COLO829 (cell line): ENCODE measurements around the gene INTS15.
"Not testable (repeated sequence)": the region's sequence is repeated elsewhere in the genome, so short reads cannot be mapped to it uniquely, and the experiment has no call there.

Experiments
- DNase-seq: peaks from one replicate; pipeline ENCODE4 v3.0.0; 2012; ENCODE audit warnings: low spot score

Gene INTS15

GRCh38 chr7:6589829-6590644 lies at the start of gene INTS15:
TSS of gene INTS15 (plus strand) at chr7:6590021. CDS start at chr7:6590284, 263 bp downstream.
- DNase-seq = peak; percentile 81

- no peak for DNase-seq
Measured at GRCh38 chr7:6542368-6542767, 47.5 kb upstream of the INTS15 start.

- DNase-seq = no peak
Measured at GRCh38 chr7:6545398-6546126, 44.3 kb upstream of the INTS15 start.

DNA sequence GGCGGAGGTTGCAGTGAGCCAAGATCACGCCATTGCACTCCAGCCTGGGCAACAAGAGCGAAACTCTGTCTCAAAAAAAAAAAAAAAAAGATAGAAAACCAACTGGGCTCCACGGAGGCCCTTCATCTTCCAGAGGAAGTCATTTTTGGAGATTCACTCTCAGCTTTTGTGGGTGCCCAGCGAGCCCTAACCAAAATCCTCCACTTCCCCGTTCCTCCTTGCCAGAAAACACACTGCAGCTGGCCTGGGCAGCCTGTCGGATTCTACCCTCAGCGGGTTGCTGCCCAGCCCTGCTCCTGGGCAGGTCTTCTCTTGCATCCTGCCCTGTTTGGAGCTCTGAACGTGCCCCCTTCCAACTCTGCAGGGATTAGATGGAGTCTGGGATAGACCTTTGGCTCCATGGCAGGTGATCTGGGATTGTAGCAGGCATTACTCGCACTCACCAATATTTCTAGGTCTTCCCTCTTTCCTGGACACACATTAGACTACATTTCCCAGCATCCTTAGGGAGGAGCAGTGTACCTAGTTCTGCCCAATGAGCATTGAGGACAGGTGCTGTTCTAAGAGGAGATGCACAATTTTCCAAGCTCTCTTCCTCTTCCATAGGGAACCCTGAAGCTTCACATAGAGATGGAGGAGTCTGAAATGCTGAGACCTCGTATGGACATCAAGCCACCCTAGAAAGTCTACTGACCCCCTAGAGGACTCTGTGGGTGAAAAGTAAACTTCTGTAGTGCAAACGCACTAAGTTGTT lies 43.1 kb upstream of the INTS15 start:
- DNase-seq = no peak

DNA sequence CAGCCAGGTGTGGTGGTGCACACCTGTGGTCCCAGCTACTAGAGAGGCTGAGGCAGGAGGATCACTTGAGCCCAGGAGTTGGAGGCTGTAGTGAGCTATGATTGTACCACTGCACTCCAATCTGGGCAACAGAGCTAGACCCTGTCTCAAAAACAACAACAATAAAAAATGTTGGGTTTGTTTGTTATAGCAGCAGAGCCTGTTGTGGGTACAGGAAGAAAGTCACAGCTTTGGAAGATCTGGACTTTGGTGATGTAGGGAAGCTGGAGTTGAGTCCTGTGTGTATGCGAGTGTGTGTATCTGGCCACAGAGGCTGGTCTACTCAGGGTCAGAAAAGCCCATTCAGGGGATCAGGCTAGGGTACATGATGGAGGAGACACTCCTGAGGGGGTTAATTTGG lies 42.4 kb upstream of the INTS15 start:
- no peak for DNase-seq

DNA sequence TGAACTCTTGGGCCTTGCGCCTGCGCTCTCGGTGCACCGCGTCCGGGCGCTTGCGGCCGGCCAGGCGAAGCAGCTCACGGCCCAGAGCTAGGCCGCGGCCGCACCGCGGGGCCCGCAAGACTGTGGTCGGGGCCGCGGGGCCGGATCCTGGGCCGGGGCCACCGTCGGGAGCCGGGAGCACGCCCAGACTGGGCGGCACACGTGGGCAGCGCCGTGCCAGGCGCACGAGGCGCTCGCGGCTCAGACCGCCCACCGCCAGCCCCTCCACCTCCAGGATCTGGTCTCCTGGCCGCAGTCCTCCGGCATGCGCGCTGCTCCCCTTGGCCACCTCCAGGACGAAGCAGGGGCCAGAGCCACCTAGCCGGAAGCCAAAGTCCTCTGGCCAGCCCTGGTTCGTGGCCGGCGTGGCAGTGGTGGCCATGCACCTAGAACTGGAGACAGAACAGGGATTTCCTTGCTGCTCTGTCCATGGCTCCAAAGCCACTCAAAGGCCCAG lies 38.8 kb upstream of the INTS15 start, which contains the start of gene GRID2IP:
Gene GRID2IP, minus strand, starts transcription at position 446 of the 496 bp plus-strand sequence. Its CDS starts 25 bp downstream, at position 421.
- DNase-seq = no peak

GRCh38 chr7:6553448-6554044 lies 36.3 kb upstream of the INTS15 start:
- DNase-seq = no peak

DNA sequence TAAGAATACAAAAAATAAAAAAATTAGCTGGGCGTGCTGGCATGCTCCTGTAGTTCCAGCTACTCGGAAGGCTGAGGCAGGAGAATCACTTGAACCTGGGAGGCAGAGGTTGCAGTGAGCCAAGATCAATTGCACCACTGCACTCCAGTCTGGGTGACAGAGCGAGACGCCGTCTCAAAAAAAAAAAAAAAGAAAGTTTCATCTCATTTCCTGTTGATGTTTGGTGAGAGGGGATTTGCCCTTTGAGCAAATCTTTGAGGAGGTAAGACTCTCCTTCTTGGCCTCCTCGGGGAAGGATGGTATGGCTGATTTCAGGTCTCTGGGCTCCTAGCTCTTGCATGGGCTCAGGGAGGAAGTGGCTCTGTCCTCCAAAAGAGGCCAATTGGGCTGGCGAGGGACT lies 35.0 kb upstream of the INTS15 start:
- DNase-seq = no peak

DNA sequence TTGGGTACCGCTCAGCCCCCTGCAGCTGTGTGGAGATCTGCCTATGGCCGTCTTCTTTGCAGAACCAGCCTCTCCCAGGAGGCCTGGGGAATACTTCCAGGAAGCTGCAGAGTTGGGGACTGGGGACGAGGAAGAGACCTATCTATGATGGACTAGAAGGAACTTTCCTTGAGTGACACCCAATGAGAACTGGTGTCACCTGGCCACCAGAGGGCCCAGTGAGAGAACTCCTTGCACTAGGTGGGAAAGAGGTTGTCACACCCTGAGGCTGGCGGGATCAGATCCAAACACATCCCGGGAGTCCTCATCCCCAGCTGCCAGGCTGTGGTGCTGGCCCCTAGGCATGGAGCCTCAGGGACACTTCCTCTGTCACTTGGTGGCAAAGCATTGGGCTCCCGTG lies 33.6 kb upstream of the INTS15 start:
- no peak for DNase-seq

- peak; percentile 73 for DNase-seq
Measured at GRCh38 chr7:6558837-6559236, 31.0 kb upstream of the INTS15 start.

GRCh38 chr7:6559896-6560295 lies 29.9 kb upstream of the INTS15 start:
- DNase-seq = no peak

DNA sequence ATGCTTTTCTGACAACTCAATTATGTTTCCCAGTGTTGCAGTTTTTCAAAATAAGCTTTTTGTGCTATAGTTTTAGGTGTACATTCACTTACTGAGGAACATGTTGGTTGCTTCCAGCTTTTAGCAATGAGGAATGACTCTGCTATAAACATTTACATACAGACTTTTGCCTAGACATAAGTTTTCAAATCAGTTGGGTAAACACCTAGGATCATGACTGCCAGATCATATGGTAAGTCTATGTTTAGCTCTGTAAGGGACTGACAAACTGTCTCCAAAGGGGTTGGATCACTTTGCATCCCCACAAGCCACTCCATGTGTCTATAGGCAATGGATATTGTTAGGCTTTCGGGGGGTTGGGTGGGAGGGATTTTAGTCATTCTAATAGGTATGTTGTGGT lies 27.7 kb upstream of the INTS15 start:
- DNase-seq = no peak

DNA sequence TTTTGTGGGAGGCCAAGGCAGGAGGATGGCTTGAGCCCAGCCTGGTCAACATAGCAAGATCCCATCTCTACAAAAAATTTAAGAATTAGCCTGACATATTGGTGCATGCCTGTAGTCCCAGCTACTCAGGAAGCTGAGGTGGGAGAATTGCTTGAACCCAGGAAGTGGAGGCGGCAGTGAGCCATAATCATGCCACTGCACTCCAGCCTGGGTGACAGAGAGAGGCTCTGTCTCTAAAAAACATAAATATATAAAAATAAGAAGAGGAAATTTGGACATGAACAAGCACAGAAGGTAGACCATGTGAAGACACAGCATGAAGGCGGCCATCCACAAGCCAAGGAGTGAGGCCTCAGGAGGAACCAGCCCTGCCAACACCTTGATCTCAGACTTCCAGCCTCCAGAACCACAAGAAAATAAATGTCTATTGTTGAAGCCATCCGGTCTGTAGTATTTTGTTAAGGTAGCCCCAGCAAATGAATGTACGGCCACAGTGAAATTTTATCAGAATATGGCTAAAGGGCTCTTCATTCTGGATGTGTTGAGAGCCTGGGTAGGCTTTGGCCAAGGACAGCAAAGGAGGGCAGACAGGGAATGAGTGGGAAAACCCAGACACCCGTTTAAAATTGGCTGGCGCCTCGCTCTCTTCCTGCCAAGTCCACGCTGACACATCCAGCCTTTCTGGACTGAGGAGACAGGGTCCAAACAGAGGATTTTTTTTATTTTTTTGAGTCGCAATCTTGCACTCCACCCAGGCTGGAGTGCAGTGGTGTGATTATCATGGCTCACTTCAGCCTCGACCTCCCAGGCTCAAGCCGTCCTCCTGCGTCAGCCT lies 25.7 kb upstream of the INTS15 start:
- DNase-seq = no peak

DNA sequence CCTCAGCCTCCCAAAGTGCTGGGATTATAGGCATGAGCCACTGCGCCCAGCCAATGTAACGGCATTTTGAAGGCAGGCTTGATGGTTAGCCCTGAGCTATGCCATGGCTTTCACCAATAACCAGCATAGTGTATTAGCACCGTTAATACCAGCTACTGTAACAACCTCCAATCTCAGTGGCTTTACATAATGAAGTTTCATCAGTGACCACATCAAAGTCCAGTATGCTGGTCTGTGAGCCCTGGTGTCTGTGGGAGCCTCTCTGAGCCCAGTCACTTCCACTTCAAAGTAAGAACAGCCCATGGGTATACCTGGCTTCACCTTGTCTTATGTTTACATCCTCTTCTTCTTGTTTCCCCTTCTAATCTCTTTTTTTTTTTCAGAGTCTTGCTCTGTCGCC lies 24.2 kb upstream of the INTS15 start:
- no peak for DNase-seq

GRCh38 chr7:6567886-6568285 lies 21.9 kb upstream of the INTS15 start:
- no peak for DNase-seq

DNA sequence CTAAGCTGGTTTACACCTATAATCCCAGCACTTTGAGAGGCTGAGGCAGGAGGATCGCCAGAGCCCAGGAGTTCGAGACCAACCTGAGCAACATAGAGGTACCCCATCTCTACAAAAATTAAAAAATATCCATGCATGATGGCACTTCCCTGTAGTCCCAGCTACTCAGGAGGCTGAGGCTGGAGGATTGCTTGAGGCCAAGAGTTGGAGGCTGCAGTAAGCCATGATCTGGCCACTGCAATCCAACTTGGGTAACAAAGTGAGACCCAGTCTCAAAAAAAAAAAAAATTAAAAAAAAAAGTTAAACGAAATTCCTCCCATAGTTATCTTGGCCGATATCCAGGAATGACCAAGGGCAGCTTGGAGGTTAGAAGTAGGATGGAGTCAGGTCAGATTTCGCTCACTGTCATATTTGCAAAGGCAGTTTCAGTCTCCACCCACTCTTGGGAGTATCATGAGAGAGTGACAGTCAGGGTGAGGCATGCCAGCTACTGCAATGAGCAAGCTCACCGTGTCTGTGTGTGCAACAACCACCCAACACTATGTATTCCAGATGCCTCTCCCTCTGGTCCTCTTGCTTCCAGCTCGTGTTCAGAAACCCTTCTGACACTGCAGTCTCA lies 18.6 kb upstream of the INTS15 start:
- DNase-seq = no peak

DNA sequence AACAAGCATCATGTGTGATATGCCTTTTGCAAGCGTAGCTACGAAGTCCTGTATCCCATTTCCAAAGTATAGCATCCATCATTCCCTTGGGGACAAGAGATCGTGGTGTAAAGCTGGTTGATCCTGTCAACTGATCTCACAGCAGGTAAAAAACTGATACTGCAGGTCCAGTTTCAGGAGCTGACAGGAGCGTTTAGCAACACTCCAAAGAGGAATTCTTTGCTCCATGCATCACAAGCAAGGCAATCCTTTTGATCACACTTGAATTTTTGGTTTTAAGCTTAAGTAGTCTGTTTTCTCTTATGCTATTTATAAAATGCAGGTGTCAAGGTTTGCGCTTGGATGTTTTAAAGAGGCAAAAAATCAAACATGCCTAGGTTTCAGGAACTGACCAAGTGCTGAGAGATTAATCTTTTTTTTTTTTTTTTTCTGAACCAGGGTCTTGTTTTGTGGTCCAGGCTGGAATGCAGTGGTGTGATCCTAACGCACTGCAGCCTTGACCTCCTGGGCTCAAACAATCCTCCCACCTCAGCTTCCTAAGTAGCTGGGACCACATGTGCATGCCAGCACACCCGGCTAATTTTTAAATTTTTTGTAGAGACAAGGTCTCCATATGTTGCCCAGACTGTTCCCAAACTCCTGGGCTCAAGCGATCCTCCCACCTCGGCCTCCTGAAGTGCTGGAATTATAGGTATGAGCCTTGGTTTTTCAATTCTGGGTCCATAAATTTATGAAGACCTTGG lies 14.4 kb upstream of the INTS15 start:
- no peak for DNase-seq

DNA sequence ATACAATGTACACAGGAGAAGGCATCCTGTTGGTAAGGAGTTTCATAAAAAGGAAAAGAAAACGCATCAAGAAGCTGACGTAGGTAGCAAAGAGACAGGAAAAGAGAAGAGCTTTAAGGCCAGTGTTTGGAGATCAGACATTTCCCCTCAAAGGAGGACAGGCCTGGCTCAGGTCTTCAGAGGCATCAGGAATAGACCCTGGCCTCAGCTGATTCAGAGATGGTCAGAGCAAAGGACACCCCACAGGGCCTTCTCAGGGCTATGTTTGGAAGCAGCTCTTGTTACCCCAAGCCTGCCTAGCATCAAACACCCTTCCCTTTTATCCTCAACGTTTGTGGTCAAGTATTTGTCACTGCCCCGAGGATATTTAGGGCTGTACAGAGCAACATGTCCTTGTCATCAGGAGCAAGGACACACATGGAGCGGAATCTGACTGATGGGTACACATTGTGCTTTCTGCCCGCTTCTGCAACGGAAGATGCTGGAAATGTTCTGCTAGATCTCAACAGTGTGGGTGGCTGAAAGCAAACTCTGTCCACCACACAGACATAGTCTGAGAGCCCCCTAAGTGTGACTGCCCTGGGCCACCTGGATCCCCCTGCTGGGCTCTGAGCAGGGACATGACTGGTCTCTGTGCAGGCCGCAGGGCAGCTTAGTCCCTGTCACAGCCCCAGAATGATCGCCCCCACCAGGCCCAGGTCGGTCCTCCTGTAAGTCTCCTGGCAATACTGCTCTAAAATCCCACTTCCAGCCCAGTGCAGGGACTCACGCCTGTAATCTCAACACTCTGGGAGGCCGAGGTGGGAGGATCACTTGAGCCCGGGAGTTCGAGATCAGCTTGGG lies 13.6 kb upstream of the INTS15 start:
- no peak for DNase-seq

GRCh38 chr7:6576867-6577368 lies 12.9 kb upstream of the INTS15 start:
- not testable (repeated sequence) for DNase-seq
